HG03432 (cell line): ENCODE measurements around the gene HES6.

Experiments used
- ATAC-seq: cut with Tn5 transposase; IDR thresholded peaks from one replicate; pipeline ENCODE4 v1.9.1; 2021; ENCODE audit warnings: mild to moderate bottlenecking, moderate library complexity; ENCODE audit not compliant: unreplicated experiment

Gene HES6

DNA sequence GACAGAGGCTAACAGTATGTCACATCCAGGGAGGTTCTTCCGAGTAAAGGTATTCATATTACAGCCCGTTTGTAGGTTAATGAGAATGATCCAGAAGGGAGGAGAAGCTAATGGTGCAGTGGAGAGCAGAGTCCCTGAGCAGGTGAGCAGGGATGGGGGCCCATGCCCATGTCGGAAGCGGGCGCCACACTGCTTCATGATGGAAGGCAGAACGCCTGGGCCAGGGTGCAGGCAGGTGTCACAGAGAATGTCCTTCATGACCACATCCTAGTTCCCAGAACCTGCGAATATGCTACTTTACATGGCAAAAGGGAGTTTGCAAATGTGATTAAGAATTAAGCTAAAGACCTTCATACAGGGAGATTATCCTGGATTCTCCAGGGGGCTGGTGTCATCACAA is 4.0 kb downstream of the HES6 start:
- ATAC-seq, result no peak

- ATAC-seq, result no peak
These were observed 4.5 kb downstream of the HES6 start for GRCh38 chr2:238235331-238235732.

GRCh38 chr2:238233625-238234024 is 6.2 kb downstream of the HES6 start:
- ATAC-seq, result no peak

- ATAC-seq, result no peak
These were observed 8.0 kb downstream of the HES6 start for GRCh38 chr2:238231809-238232208.

DNA sequence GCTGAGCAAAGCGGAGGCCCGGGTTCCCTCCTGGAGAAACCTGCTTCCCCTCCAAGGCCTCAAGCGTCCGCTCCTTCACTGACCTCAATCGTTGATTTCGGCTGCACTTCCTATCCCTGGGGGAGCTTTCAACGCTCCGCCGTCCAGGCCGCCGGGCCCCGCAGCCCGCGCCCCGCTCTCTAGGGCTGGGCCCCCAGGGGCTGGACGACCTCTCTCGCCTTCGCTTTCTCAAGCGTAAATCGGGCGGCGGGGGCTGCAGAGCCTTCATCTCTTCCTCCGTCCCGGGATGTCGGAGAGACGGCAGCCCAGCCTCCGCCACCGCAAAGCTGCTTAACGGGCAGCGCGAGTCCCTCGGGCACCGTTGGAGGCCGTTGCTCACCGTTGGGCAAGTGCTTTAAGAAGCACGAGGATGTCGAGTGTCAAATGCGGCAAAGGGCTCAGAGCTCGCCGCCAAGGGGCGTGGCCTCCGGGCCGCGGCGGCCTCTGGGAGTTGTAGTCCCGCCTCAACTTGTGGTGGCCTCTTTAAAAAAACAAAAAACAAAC is 8.5 kb downstream of the HES6 start:
- ATAC-seq, result peak; percentile 76

DNA sequence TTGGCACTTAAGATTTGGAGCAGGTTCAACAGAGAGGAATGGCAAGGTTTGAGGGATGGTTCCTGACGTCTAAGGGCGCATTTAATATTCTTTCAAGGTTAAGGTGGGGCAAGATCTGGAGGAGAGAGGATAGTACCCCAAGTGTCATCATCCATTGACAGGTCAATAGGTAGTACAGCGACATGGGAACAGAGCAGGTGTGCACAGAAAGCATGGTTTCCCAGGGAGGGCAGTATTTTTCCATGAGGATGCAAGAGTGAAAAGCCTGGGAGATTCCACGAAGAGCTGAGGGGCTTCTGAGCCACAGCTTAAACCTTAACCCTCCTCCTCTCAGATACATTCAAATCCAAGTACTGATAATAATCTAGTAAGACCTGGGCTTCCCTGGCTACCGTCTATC is 9.1 kb downstream of the HES6 start:
- ATAC-seq, result no peak

- ATAC-seq, result no peak
These were observed 11.1 kb downstream of the HES6 start for GRCh38 chr2:238228700-238229099.

DNA sequence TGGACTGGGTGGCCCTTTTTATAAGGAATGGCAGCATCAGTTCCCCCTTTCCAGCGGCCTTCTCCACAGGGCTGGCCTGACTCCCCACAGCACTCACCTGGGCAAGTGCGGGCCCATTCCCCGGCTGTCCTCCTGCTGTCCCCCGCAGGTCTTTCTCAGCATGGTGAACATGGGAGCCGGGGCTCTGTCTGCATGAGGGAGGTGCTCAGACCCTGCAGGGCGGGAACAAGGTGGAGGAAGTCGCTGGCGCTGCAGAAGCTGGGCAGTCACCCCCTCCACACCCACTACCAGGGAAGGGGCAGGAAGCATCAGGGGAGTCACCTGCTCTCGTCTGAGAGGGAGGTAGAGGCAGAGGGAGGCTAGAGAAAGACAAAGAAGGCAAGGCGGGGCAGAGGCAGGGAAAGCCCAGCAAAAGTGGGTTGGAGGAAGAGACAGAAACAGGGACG is 12.2 kb downstream of the HES6 start:
- no peak for ATAC-seq

- no peak for ATAC-seq
These were observed 12.9 kb downstream of the HES6 start for GRCh38 chr2:238226698-238227586.

DNA sequence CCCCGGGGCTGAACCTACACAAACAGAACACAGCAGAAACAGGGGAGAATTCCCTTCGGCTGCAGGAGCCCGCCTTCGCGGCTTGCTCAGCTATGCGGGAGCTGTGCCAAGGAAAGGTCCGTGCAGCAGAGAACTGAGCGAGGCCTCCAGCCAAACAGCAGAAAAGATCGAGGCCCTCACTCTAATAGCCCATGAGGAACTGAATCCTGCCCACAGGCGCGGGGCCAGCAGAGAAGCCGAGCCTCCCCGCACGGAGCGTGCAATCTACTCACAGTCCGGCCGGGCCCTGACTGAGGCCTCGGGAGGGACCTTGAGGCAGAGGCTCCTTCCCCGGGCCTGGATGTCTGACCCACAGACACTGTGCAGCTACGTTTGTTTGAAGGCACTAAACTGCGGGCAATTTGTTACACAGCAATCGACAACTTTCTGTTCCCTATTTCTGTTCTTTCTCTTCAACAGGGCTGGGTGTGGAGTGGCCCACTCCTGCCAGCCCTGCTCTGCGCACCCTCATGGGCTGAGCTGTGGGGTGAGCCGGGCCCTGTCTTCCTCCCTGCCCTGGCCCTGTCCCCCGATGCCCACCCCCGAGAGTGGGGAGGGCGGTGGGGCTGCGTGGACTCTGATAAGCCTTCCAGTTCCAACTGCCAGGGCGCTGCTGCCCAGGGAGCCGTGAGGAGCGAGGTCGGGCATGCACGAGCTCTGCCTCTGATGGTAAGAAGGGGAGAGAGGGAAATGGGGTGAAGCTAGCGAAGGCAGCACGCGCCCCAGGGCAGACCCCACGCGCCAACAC is 13.7 kb downstream of the HES6 start:
- ATAC-seq, result no peak

DNA sequence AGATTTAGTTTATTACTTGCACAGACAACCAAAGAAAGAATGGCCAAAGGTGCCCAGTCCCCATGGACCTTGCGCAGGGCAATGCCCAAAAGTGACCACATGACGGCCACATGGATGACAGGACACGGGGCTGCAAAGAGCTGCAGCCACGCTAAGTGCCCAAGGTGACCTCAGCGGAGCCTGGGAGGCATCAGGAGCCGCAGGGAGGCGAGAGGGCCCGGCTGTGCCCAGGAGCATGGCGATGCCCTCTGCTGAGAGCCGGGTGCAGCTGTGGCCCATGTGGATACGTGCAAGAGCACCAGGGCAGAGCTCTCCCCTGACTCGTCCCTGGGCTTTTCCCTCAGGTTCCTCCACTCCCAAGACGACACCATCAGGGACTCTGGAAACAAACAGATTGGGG is 14.7 kb downstream of the HES6 start:
- no peak for ATAC-seq

DNA sequence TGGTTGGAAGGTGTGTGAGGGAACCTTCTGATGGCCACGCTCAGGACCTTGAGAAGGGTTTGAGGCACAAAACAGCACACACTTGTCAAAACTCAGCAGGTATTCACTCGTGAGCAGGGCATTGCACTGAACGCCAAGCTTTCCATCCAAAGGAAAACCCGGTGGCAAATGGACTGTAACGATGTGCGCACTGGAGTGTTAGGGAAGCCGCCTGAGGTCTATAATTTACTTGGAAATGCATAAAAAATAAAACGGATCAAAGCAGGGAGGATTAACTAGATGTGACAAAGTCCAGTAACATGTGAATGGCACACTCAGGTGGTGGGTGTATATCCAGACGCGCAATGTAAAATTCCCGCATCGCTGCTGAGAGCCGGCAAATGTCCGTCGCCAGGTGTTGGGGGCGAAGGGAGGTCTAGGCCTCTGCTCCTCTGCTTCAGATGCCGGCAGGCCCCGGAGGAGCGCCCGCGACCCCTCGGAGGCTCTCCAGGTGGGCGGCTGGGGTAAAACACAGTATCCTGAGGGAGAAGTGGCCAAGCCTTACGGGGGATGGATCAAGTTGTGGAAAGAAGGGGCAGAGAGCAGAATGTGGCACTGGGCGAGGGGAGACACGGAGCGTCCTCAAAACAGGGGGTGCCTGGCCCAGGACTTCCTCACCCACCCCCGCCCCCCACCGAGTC is 15.3 kb downstream of the HES6 start:
- no peak for ATAC-seq

- no peak for ATAC-seq
These were observed 18.8 kb downstream of the HES6 start for GRCh38 chr2:238220892-238221521.

DNA sequence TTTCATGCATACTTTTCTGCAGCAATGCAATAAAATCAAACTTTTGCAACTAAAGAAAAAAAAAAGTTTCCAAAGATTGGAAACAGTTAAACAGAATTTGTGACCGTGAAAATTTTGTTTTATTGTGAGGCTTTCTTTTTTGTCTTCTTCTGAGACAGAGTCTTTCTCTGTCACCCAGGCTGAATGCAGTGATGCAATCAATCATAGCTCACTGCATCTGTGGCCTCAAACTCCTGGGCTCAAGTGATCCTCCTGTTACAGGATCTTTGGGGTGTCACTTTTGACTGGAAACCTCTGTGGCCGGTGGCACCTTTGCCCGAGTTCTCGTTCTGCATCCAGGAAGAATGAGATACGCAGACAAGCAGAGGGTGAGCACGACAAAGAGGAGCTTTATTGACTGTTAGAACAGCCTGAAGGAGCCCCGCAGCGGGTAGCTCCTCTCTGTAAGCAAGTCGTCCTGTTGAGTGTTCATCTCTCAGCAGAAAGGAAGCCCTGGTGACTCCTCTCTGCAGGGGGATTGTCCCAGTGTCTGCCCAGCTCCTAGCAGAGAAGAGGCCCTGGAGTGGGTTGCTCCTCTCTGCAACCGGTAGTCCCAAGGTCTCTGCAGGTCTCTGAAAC is 19.5 kb downstream of the HES6 start:
- no peak for ATAC-seq

- ATAC-seq, result no peak
These were observed 23.1 kb downstream of the HES6 start for GRCh38 chr2:238216651-238217184.

DNA sequence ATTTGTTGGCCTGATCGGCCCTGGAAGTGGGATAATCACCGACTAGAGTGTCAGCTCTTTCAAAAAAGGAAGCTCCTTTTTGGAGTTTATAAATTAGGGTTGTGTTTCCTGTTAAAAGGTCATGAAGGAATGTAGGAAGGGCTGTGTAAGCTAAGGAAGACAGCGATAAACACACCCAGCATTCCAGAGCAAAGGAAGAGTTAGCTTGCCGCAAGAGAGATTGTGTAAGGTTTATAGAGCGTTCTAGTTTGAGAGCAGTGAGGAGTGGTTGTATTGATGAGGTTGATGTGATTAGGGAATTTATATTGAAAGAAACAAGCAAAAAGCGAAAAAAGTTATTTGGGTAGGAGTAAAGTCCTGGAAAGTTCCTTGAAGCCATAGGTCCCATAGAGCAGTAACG is 32.8 kb downstream of the HES6 start:
- ATAC-seq, result no peak

DNA sequence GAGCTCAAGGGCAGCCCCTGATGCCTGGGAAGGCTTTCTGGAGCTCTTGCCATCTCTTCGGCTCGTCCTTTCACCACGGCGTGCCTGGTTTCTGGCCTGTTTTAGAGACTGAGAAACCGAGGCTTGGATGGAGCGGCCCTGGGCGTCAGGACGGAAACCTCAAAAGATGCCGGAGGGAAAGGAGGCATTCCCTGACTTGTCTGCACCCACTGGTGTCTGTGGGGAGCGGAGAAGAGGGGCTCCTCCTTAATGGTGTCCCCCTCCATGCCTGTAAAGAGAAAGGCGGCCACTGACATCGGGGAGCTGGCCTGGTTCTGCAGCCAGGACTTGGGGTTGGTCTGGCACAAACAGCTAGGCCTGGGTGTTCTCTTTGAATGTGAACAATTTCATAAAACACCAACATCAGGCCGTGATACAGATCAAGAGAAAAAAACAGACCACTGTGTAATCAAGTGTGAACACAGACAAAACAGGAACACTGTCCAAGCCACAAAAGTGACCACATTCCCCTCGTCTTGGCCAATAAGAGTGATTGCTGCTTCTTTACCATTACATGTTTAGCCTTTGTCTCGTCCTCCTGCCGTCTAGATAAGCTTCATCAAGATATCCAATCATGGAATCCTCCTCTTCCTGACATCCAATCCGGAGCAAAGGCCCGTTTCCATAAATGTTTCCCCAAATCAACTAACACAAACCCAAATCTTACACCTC is 35.7 kb downstream of the HES6 start:
- no peak for ATAC-seq

- ATAC-seq, result peak; percentile 97
These were observed 36.5 kb downstream of the HES6 start, which contains the start of gene ILKAP for GRCh38 chr2:238203094-238203972. TSS of gene ILKAP (minus strand) at chr2:238203695. CDS start at chr2:238203553, 142 bp downstream.
